C1 segment of cervical spinal cord (tissue), 14 donors: Measurements from ENCODE around the gene TALDO1.

Experiments
- DNase-seq, 14 donors: peaks; one replicate each; lab custom pipeline; 2025; lab: John Stamatoyannopoulos, UW

Gene TALDO1

DNA sequence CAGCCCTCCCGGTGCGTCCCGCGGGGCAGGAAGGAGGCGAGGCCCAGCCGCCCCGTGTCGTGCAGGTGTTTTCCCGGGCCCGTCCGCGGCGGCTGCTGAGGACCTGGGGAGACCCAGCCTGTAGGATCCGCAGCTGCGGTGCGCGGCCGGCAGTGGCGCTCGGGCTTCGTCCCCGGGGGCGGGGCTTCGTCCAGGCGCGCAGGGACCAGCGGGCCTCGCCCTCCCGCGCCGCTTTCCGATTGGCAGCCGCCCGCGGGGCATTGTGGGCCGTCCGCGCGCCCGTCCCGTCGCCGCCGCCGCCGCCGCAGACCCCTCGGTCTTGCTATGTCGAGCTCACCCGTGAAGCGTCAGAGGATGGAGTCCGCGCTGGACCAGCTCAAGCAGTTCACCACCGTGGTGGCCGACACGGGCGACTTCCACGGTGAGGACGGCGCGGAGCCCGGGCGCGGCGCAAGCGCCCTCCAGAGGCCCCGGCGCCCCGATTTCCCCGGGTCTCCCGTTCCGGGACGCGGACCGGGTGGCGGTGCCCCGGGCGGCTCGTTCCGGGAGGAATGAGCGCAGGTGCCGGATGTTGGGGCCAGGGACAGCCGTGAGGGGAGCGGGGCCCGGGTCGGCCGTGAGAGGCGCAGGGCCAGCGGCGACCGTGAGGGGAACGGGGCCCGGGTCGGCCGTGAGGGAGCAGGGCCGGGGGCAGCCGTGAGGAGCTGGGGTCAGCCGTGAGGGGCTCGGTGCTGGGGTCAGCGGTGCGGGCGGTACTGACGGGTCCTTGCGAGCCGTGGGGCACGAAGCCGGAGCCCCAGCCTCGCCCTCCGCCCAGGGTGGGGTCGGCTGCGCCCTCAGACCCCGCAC, at the start of gene TALDO1:
TSS of gene TALDO1 (plus strand) at position 307 of the 849 bp plus-strand sequence. CDS start at position 325, 18 bp downstream.
- DNase-seq, result peak in 13 of 14 donors; percentile 70 to 93 (median 84)

- peak in 1 of 14 donors; percentile 64 for DNase-seq
These were observed 49.4 kb upstream of the TALDO1 start for GRCh38 chr11:697811-698311.

DNA sequence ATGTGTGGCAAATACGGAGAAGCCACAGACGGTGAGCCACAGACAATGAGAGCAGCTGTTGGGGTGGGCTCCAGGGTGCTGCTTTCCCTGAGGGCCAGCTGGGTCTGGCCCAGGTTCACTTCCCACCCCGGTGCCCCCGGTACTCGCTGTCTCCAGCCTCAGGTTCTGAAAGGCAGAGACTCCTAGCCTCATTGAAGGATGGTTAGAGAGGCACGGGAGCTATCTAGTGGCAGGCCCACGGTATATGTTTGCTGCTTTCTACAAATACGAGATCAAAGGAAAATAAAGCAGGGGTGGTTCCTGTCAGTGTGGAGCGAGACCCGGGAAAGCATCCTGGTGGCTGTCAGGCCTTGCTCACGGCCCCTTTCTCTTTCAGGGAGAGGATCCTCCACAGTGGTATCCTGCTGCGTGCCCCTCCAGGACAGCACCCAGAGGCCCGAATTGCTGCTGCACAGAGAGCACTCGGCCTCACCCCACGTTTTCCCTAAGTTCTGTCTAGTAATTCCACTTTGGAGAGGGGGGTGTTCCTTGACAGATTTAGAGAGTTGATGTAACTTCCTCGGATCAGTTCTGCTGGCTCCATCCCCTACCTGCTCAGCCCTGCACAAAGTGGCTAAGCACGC, 48.7 kb upstream of the TALDO1 start:
- peak in 1 of 14 donors; percentile 70 for DNase-seq

DNA sequence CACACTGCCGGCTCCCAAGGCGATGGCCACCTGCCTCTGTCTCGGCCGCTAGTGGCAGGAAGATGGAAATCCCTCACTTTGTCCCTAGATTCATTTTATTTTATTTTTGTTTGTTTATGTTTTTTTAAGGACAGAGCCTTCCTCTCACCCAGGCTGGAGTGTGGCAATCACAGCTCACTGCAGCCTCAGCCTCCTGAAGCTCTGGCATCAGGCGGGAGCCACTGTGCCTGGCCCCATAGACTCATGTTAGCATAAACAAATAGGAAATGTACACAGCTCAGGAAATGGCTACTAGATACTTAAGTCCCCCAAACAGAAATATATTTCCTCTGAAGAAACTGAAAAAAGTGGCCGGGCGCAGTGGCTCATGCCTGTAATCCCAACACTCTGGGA, 48.2 kb upstream of the TALDO1 start:
- DNase-seq, result no peak

GRCh38 chr11:699753-700152, 47.5 kb upstream of the TALDO1 start:
- no peak for DNase-seq

- no peak for DNase-seq
These were observed 45.4 kb upstream of the TALDO1 start for GRCh38 chr11:701741-702461.

DNA sequence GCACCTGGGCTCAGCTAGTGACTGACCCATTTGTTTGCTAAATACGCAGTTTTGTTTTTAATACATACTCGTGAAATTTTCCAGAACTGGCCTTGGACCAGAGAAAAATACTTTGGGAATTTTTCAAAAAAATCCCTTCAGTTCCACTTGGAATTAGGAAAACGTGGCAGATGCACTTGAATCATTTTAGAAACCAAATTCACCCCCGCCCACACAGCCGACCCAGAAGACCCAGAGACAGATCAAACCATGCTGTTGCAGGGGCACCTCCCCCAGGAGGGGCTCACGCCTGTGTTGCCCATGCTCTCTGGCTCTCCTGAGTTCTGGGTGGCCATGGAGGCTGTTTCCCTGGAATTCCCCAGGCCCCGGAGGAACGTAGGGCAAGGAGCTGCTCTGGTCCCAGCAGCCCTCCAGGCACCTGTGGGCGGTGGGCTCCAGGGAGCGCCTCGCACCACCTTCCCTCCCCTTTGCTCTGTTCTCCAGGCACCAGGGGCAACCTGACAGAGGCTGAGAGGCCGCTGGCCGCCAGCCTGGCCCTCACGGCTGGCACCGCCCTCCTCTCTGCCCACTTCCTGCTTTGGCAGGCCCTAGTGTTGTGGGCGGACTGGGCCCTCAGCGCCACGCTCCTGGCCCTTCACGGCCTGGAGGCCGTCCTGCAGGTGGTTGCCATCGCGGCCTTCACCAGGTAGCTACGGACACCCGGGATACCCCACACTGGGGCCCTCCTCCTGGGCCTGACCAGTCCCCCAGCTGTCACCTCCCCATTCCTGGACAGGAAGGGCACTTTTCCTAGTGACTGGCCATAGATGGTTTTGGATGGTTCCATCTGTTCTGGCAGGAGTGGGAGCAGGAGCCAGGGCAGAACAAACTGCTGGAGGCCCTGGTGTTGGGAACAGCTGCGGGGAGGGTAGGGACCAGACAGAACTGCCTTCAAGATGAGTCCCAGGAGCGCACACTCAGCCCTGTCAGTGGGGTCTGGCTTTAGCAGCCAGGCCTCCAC, 44.5 kb upstream of the TALDO1 start:
- DNase-seq, result peak in 5 of 14 donors; percentile 35 to 59 (median 47)

DNA sequence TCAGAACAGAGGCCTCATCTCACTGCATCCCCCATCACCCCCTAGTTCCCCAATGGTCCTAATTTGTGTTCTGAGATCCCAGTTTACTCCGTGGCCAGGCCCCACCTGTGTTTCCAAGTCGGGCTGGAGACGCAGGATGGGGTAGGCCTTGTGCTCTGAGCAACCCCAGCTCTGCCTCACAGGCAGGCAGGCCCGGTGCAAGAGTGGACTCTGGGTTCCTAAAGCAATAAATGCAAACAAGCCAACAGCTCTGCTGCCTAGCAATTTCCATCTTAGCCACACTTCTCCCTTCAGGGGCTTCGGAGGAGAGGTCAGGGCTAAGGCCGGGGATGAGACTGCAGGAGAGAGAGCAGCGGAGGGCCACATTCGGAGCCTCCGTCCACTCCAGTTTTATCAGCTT, 43.8 kb upstream of the TALDO1 start:
- no peak for DNase-seq

- no peak for DNase-seq
These were observed 43.0 kb upstream of the TALDO1 start for GRCh38 chr11:704228-704674.

- no peak for DNase-seq
These were observed 42.3 kb upstream of the TALDO1 start for GRCh38 chr11:704781-705645.

DNA sequence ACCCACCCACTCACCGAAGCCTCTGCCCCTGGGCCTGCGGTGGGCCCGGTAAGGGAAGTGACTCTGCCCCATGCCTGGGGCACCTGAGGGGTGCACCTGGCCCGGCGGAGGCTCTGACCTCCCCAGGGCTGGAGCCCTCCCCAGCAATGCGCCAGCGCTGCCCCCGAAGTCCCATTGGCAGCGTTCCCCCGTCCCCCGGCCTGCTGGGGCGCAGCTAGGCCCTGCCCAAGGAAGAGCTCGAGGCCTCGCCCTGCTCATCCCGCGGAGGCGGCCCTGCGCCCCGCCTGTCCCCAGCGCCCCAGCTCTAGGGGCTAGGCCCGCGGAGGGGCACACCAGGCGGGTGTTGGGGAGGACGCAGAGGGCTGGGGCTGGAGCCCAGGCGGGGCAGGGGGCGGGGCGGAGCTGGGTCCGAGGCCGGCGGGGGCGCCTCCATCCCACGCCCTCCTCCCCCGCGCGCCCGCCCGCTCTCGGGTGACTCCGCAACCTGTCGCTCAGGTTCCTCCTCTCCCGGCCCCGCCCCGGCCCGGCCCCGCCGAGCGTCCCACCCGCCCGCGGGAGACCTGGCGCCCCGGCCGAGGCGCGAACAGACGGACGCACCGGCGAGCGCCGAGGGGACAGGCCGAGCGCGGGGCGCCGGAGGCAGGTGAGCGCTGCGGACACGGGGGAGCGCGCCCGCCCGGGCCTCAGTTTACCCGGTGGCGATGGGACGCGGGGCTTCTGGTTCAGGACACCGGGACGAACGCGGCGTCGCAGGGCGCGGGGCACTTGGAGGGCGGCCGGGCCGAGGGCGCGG, 41.4 kb upstream of the TALDO1 start, which contains the start of gene EPS8L2:
TSS of gene EPS8L2 (plus strand) at position 586 of the 793 bp plus-strand sequence. CDS start 3,177 bp downstream, outside the sequence.
- no peak for DNase-seq

DNA sequence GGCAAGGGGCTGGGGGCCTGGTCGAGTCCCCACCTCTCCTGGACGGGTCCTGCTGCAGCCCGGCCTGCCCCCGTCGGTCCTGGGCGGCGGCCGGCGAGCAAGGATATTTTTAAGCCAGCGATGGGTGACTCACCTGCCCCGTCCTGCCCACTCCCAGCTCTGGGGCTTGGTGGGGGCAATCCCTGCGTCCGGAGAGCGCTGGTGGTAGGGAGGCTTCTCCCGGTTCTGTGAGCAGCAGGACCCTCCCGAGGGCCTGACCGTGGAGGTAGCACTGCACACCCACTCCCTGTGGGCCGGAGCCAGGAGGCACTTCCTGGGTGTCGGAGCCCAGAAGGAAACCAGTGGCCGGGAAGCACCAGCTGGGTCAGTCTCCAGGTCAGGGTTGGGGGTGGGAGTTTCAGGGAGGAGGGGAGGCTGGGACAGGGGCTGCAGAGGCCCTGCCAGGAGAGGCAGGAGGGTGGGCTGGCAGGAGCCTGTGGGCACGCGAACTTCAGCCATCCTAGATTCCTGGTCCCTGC, 40.8 kb upstream of the TALDO1 start:
- peak in 1 of 14 donors; percentile 73 for DNase-seq

- peak in 2 of 14 donors; percentile 43 to 73 for DNase-seq
These were observed 40.1 kb upstream of the TALDO1 start for GRCh38 chr11:706957-707816.

- no peak for DNase-seq
These were observed 39.3 kb upstream of the TALDO1 start for GRCh38 chr11:707817-708420.

GRCh38 chr11:708511-708910, 38.8 kb upstream of the TALDO1 start:
- no peak for DNase-seq

DNA sequence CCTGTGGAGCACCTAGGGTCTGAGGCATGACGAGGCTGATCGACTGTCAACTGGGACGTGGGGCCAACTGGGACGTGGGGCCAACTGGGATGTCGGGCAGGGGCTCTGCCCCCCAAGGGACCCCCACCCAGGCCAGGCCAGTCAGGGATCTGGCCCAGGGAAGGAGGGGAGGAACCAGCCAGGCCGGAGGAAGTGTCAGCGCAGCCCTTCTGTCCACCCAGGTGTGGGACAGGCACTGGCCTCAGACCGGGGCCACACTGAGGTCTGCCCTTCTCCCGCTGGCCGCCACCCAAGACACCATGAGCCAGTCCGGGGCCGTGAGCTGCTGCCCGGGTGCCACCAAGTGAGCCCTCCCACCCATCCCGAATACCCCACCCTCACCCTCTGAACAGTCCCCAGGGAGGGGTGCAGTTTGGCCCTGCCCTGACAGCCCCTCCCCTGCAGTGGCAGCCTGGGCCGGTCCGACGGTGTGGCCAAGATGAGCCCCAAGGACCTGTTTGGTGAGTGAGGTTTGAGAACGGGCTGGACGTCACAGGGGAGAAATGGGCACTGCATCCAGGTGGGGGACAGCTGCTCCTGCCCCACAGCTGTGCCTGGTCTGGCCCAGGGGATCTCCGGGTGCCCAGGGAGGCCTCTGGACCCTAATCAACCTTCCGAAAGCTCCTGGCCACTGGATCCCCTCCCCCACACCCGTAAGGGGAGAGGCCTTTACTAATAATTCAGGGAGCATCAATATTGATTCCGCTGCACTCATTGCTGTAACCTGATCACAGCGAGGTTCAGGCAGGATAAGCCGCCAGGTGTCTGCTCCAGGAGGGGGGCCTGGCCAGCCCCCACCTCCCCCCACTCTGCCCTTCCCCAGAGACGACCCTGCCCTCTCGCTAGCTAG, 37.9 kb upstream of the TALDO1 start:
- no peak for DNase-seq
